Measurements from ENCODE around the gene MSH3. TPM values are rescaled to one million over a fixed set of nuclear protein-coding genes. Genes with fewer than 3 reads are reported as not detected.

The MSH3 gene
- total RNA-seq, 2 donors from 2014 or later, result 9.2 to 10.9 TPM

- H3K27me3 ChIP-seq, result no peaks in the 10 kb centered on the region
- ATAC-seq (no peak), DNase-seq (no peak)
- 75 to 94% methylated on average over 1 of the region's 1 CpG for WGBS, 2 donors
- H3K36me3 ChIP-seq (replicated peaks in 1 of 2; ENCODE audit: insufficient read depth in 1 of 2, low read depth in 2 of 2), result no peaks in the 10 kb centered on the region
- intact Hi-C loops (cut with DNase I), result no loop called here
- no peak overlapping the region for H3K4me3 ChIP-seq
- no peaks in the 10 kb centered on the region for H3K4me1 ChIP-seq
- TF ChIP-seq CTCF (IDR thresholded peaks at IDR 0.05) (no peak), POLR2A (IDR thresholded peaks at IDR 0.05) (no peak)
- no peak overlapping the region for H3K27ac ChIP-seq
- no peaks in the 10 kb centered on the region for H3K9me3 ChIP-seq
These were observed 261.3 kb downstream of the MSH3 start for GRCh38 chr5:80915716-80916115.

- no peak for DNase-seq
- H3K27ac ChIP-seq, result no peak overlapping the region
- no peak for ATAC-seq
- no peaks in the 10 kb centered on the region for H3K9me3 ChIP-seq
- H3K27me3 ChIP-seq, result no peaks in the 10 kb centered on the region
- intact Hi-C loops (cut with DNase I), result no loop called here
- no peaks in the 10 kb centered on the region for H3K4me1 ChIP-seq
- H3K4me3 ChIP-seq, result no peak overlapping the region
- WGBS, 2 donors, result 89 to 93% methylated on average over 4 of the region's 4 CpGs
- no peaks in the 10 kb centered on the region for H3K36me3 ChIP-seq (replicated peaks in 1 of 2; ENCODE audit: insufficient read depth in 1 of 2, low read depth in 2 of 2)
- TF ChIP-seq CTCF (IDR thresholded peaks at IDR 0.05) (no peak), POLR2A (IDR thresholded peaks at IDR 0.05) (no peak)
These were observed 262.2 kb downstream of the MSH3 start for GRCh38 chr5:80916676-80917075.

GRCh38 chr5:80917631-80918030, 263.2 kb downstream of the MSH3 start:
- intact Hi-C loops (cut with DNase I), result no loop called here
- no peak for ATAC-seq
- WGBS, 2 donors, result 76 to 88% methylated on average over 3 of the region's 3 CpGs
- Histone ChIP-seq H3K36me3 (replicated peaks in 1 of 2; ENCODE audit: insufficient read depth in 1 of 2, low read depth in 2 of 2) (no peaks in the 10 kb centered on the region), H3K27ac (no peak overlapping the region), H3K9me3 (no peaks in the 10 kb centered on the region), H3K4me3 (no peak overlapping the region), H3K4me1 (no peaks in the 10 kb centered on the region), H3K27me3 (no peaks in the 10 kb centered on the region)
- TF ChIP-seq CTCF (IDR thresholded peaks at IDR 0.05), result no peak
- TF ChIP-seq POLR2A (IDR thresholded peaks at IDR 0.05), result no peak
- no peak for DNase-seq

- H3K27me3 ChIP-seq, result no peaks in the 10 kb centered on the region
- ATAC-seq (no peak), DNase-seq (no peak)
- WGBS, 2 donors, result 78 to 85% methylated on average over 6 of the region's 6 CpGs
- H3K4me3 ChIP-seq, result no peak overlapping the region
- intact Hi-C loops (cut with DNase I), result no loop called here
- H3K36me3 ChIP-seq (replicated peaks in 1 of 2; ENCODE audit: insufficient read depth in 1 of 2, low read depth in 2 of 2), result no peaks in the 10 kb centered on the region
- no peaks in the 10 kb centered on the region for H3K4me1 ChIP-seq
- no peaks in the 10 kb centered on the region for H3K9me3 ChIP-seq
- TF ChIP-seq POLR2A (IDR thresholded peaks at IDR 0.05) (no peak), CTCF (IDR thresholded peaks at IDR 0.05) (no peak)
- H3K27ac ChIP-seq, result no peak overlapping the region
These were observed 265.3 kb downstream of the MSH3 start for GRCh38 chr5:80919678-80920196.

- H3K36me3 ChIP-seq (replicated peaks in 1 of 2; ENCODE audit: insufficient read depth in 1 of 2, low read depth in 2 of 2), result no peaks in the 10 kb centered on the region
- no peak for TF ChIP-seq CTCF (IDR thresholded peaks at IDR 0.05)
- no peak for TF ChIP-seq POLR2A (IDR thresholded peaks at IDR 0.05)
- H3K27me3 ChIP-seq, result no peaks in the 10 kb centered on the region
- no peaks in the 10 kb centered on the region for H3K4me1 ChIP-seq
- no peak overlapping the region for H3K27ac ChIP-seq
- ATAC-seq, result no peak
- no peaks in the 10 kb centered on the region for H3K9me3 ChIP-seq
- intact Hi-C loops (cut with DNase I), result no loop called here
- H3K4me3 ChIP-seq, result no peak overlapping the region
- no peak for DNase-seq
These were observed 265.9 kb downstream of the MSH3 start for GRCh38 chr5:80920333-80920732.

Measured in body of pancreas (tissue), 4 donors.